K562 (cell line): ENCODE results near the gene NEDD4L. TPM values are rescaled to one million over a fixed set of nuclear protein-coding genes. Genes with fewer than 3 reads are reported as not detected.

Experiments used
- ATAC-seq: fragments of 200-7000 bp; cut with Tn5 transposase; 3 replicates; pipeline ENCODE4 v1.9.1; 2020; ENCODE audit warnings: moderate library complexity
- BruUV-seq: library from RNA; stranded (reverse); fragments of 400-500 nt; replicated peaks from 2 replicates; lab custom pipeline; 2021; lab: Mats Ljungman, UMichigan
- CTCF ChIA-PET: fragments of 300-600 bp; formaldehyde crosslinking; extraction: SDS; loops from one replicate; lab custom pipeline; 2021; ENCODE audit warnings: low intra/inter-chr PET ratio; lab: Yijun Ruan, JAX
- POLR2A ChIA-PET: fragments of 300-600, 350-650 bp; sonication (Branson Sonifier 250); formaldehyde crosslinking; extraction: SDS; loops from one replicate; lab custom pipeline; 2021; ENCODE audit warnings: antibody characterized with exemption, inconsistent platforms; lab: Yijun Ruan, JAX
- DNase-seq, 4 experiments: peaks; one replicate each; pipeline versions ENCODE4 v3.0.0 to v3.0.0-alpha.2; 2011 to 2018; ENCODE audit warnings: low spot score in 3 of 4, mixed read lengths in 3 of 4; ENCODE audit errors: extremely low read depth in 1 of 4
- FAIRE-seq: peaks from 2 replicates; lab custom pipeline; 2011; peaks lifted over from hg19 to GRCh38; lab: Jason Lieb, UNC
- H2AFZ ChIP-seq: 2 replicates; pipeline ENCODE4 v1.6.0; 2011; ENCODE audit warnings: low read depth, low read length, control low read depth, inconsistent platforms
- H3K27ac ChIP-seq: fragments of 200-600 bp; 3 replicates; pipeline ENCODE4 v1.8.0; 2011; ENCODE audit warnings: low read depth, mild to moderate bottlenecking, control low read depth, inconsistent platforms, low read length, moderate library complexity, mixed read lengths; ENCODE audit errors: extremely low read depth
- H3K27me3 ChIP-seq, 2 experiments: fragments of 300-600 bp in 1 of 2; 2 replicates in 1 of 2; 3 replicates in 1 of 2; pipeline versions ENCODE4 v1.6.0 to v1.8.0; 2011; ENCODE audit warnings: inconsistent platforms in 2 of 2, low read length in 2 of 2, mild to moderate bottlenecking in 1 of 2, mixed read lengths in 1 of 2, moderate library complexity in 1 of 2; ENCODE audit not compliant: control insufficient read depth in 2 of 2, insufficient read depth in 2 of 2
- H3K36me3 ChIP-seq: fragments of 300-600 bp; 3 replicates; pipeline ENCODE4 v1.8.0; 2011; ENCODE audit warnings: mild to moderate bottlenecking, low read length, inconsistent platforms; ENCODE audit not compliant: control insufficient read depth, insufficient read depth
- H3K4me1 ChIP-seq, 2 experiments: fragments of 200-600 bp in 1 of 2; replicated peaks in 1 of 2; 2 replicates in 1 of 2; 3 replicates in 1 of 2; pipeline versions ENCODE4 v1.5.1 to v1.8.0; 2011; ENCODE audit warnings: inconsistent platforms in 2 of 2, low read length in 2 of 2, mild to moderate bottlenecking in 1 of 2, mixed read lengths in 1 of 2, moderate library complexity in 1 of 2; ENCODE audit not compliant: control insufficient read depth in 2 of 2, insufficient read depth in 2 of 2
- H3K4me2 ChIP-seq: 2 replicates; pipeline ENCODE4 v1.6.1; 2011; ENCODE audit warnings: low read length, control low read depth, inconsistent platforms, mixed read lengths; ENCODE audit not compliant: insufficient read depth
- H3K4me3 ChIP-seq: fragments of 200-600 bp; sonication (generic), shearing (Covaris generic); 2 replicates; pipeline ENCODE4 v1.5.1; 2016; ENCODE audit warnings: control low read depth, inconsistent platforms
- H3K79me2 ChIP-seq: fragments of 200-600 bp; 3 replicates; pipeline ENCODE4 v1.8.0; 2011; ENCODE audit warnings: low read length, inconsistent platforms; ENCODE audit not compliant: control insufficient read depth, insufficient read depth
- H3K9ac ChIP-seq, 2 experiments: 2 replicates each; pipeline versions ENCODE4 v1.6.0 to v1.6.1; 2011; ENCODE audit warnings: low read depth in 2 of 2, low read length in 2 of 2, control low read depth in 1 of 2, inconsistent platforms in 1 of 2, mild to moderate bottlenecking in 1 of 2, mixed read lengths in 1 of 2; ENCODE audit not compliant: insufficient read depth in 1 of 2
- H3K9me1 ChIP-seq: one replicate; pipeline ENCODE4 v1.6.0; 2011; ENCODE audit warnings: inconsistent platforms, mild to moderate bottlenecking, low read length, moderate library complexity; ENCODE audit not compliant: control insufficient read depth, insufficient read depth
- H3K9me3 ChIP-seq: replicated peaks from 2 replicates; pipeline ENCODE4 v1.5.1; 2011; ENCODE audit warnings: low read depth, low read length, inconsistent platforms; ENCODE audit not compliant: control insufficient read depth, insufficient read depth
- H4K20me1 ChIP-seq: replicated peaks from 2 replicates; pipeline ENCODE4 v1.6.1; 2011; ENCODE audit warnings: low read length, inconsistent platforms, mixed read lengths; ENCODE audit not compliant: control insufficient read depth, insufficient read depth
- BRF2 ChIP-seq: IDR thresholded peaks from 3 replicates; pipeline ENCODE4 v1.6.1; 2011; ENCODE audit warnings: borderline replicate concordance, mild to moderate bottlenecking; ENCODE audit not compliant: insufficient read length, insufficient read depth
- CBFA2T3 ChIP-seq: fragments of 450-650 bp; IDR thresholded peaks from 2 replicates; pipeline ENCODE4 v1.6.1; 2017
- CHD4 ChIP-seq: fragments of 200-600 bp; sonication (generic); IDR thresholded peaks from 3 replicates; pipeline ENCODE4 v1.6.1; 2012; ENCODE audit warnings: low read depth, mild to moderate bottlenecking, mixed read lengths, low read length, inconsistent platforms; ENCODE audit not compliant: insufficient read depth, insufficient replicate concordance, poor library complexity, severe bottlenecking
- ELF1 ChIP-seq: fragments of 200-800 bp; sonication (Bioruptor generic); IDR thresholded peaks from 2 replicates; pipeline ENCODE4 v1.6.1; 2016; ENCODE audit warnings: missing genetic modification characterization, missing compliant biosample characterization
- ERF ChIP-seq: fragments of 450-650 bp; formaldehyde crosslinking; IDR thresholded peaks from 2 replicates; pipeline ENCODE4 v1.4.0; 2020; ENCODE audit warnings: mild to moderate bottlenecking, mixed read lengths
- HSF4 ChIP-seq: fragments of 250-450 bp; sonication (Bioruptor Pico); IDR thresholded peaks from 2 replicates; pipeline ENCODE4 v2.1.2; 2022; ENCODE audit warnings: mild to moderate bottlenecking, moderate library complexity, borderline replicate concordance
- KLF10 ChIP-seq: fragments of 250-450 bp; sonication (Bioruptor Pico); IDR thresholded peaks from 2 replicates; pipeline ENCODE4 v1.6.1; 2021; ENCODE audit warnings: matching md5 sums
- PHTF2 ChIP-seq: fragments of 250-450 bp; sonication (Bioruptor Pico); IDR thresholded peaks from 2 replicates; pipeline ENCODE4 v1.5.0; 2021; ENCODE audit warnings: mild to moderate bottlenecking
- POLR3A ChIP-seq: IDR thresholded peaks from 2 replicates; pipeline ENCODE4 v1.6.1; 2011; ENCODE audit warnings: borderline replicate concordance, mild to moderate bottlenecking, moderate library complexity; ENCODE audit not compliant: insufficient read length, insufficient read depth; ENCODE audit errors: extremely low read depth
- PTTG1 ChIP-seq: fragments of 450-650 bp; IDR thresholded peaks from 2 replicates; pipeline ENCODE4 v1.6.1; 2016; ENCODE audit warnings: low read depth, mild to moderate bottlenecking, missing genetic modification characterization, missing compliant biosample characterization
- RBM17 ChIP-seq: fragments of 200-400 bp; formaldehyde crosslinking; IDR thresholded peaks from 2 replicates; pipeline ENCODE4 v1.6.1; 2017; ENCODE audit warnings: low read depth, mild to moderate bottlenecking, low read length, borderline replicate concordance
- ZFX ChIP-seq: sonication (generic); formaldehyde crosslinking; IDR thresholded peaks from 2 replicates; pipeline ENCODE4 v1.8.0; 2022; ENCODE audit warnings: mild to moderate bottlenecking, missing genetic modification reagents, moderate library complexity
- ZNF124 ChIP-seq: sonication (generic); formaldehyde crosslinking; IDR thresholded peaks from 2 replicates; pipeline ENCODE4 v1.8.1; 2022; ENCODE audit warnings: missing genetic modification reagents
- ZNF175 ChIP-seq: fragments of 200-800 bp; sonication (Bioruptor generic); IDR thresholded peaks from 2 replicates; pipeline ENCODE4 v1.6.1; 2016; ENCODE audit warnings: low read depth, mild to moderate bottlenecking, missing genetic modification characterization, missing compliant biosample characterization
- ZNF444 ChIP-seq: fragments of 250-450 bp; sonication (Bioruptor Pico); IDR thresholded peaks from 2 replicates; pipeline ENCODE4 v1.4.0; 2020; ENCODE audit warnings: mild to moderate bottlenecking, moderate library complexity
- WGBS: fragments of 100-300 bp; shearing (Covaris generic); methylation state at CpG from one replicate; pipeline ENCODE4 v1.1.6; 2016; ENCODE audit warnings: low coverage, mixed read lengths; ENCODE audit not compliant: insufficient coverage; ENCODE audit errors: missing lambda C conversion rate; 5-methylcytosine and 5-hydroxymethylcytosine counted together
- in situ Hi-C: fragments of 300-500 bp; cut with MboI; formaldehyde crosslinking; loops from 4 replicates; pipeline ENCODE4 v1.15.0; 2018; ENCODE audit warnings: inconsistent platforms, mixed read lengths
- intact Hi-C: fragments of 100-400 bp; cut with micrococcal nuclease; formaldehyde crosslinking; loops from 2 replicates; pipeline ENCODE4 v1.14.2; 2022
- polyA plus RNA-seq, 8 experiments: library from polyadenylated mRNA; depleted of rRNA in 4 of 8; stranded (reverse) in 5 of 8; unstranded in 3 of 8; fragments of >200 nt; fragmentation: Nextera tagmentation in 2 of 8; fragmentation: Illumina TruSeq in 1 of 8; extraction: Ambion mirVana in 2 of 8; extraction: Trizol in 1 of 8; gene quantifications; 2 replicates each; pipeline versions ENCODE4 v1.2.1 to v1.2.3, GENCODE V29; 2011 to 2014; ENCODE audit warnings: inconsistent platforms in 1 of 8, missing spikeins in 1 of 8
- total RNA-seq, 7 experiments: library from RNA; depleted of rRNA in 6 of 7; stranded (reverse); fragments of >200 nt in 6 of 7; fragmentation: Illumina TruSeq in 2 of 7; extraction: Trizol in 2 of 7; gene quantifications; 2 replicates each; pipeline versions ENCODE4 v1.2.1 to v1.2.3, GENCODE V29; 2011 to 2021; ENCODE audit warnings: low replicate concordance in 1 of 7
- TF ChIP-seq, protein P1 (sequence below): sonication (generic); formaldehyde crosslinking; IDR thresholded peaks from 2 replicates; pipeline ENCODE4 v1.8.0; 2022; ENCODE audit warnings: mild to moderate bottlenecking, low read depth, missing genetic modification reagents

NEDD4L gene
- total and polyA plus RNA-seq, 9 of the 15 experiments (the other 6 are each of a cell fraction or from before 2014, with no cell fraction given), result 8.1 to 33.4 (median 19.9) TPM

DNA sequence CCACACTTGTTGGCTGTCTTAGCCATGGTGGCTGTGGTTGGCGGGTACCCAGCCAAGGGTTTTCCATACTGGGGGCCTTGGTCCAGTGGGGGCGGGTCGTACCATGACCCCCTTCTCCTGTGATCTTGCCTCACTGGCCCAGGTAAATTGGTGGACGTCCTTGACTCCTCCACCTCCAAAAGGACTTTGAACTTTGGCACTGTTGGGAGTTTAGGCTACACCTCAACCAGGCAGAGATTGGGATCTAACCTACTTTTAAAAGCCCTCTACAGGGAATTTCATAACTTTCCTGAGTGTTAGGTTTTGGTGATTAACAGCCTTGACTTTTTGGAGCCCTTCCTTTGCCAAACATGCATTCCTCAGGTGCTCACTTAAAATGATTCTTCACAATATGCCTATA, 106.7 kb downstream of the NEDD4L start:
- no TSS peak for BruUV-seq
- in situ Hi-C loops, result no loop called here

GRCh38 chr18:58152216-58152615, 108.2 kb downstream of the NEDD4L start:
- no peak overlapping the region for H2AFZ ChIP-seq
- 49% methylated on average over 3 of the region's 3 CpGs for WGBS
- no peaks in the 10 kb centered on the region for H3K79me2 ChIP-seq
- FAIRE-seq, result no peak
- H3K4me1 ChIP-seq, result no peaks in the 10 kb centered on the region; a peak in 1 of 5 replicates
- H3K27ac ChIP-seq, result no peak overlapping the region
- no peak overlapping the region for H3K4me3 ChIP-seq
- intact Hi-C loops (no loop called here), in situ Hi-C loops (no loop called here)
- no peak for ATAC-seq
- no peaks in the 10 kb centered on the region for H3K36me3 ChIP-seq
- no peaks in the 10 kb centered on the region for H3K9me1 ChIP-seq
- no peak overlapping the region for H3K4me2 ChIP-seq
- H4K20me1 ChIP-seq, result no peaks in the 10 kb centered on the region; the same call in 1 of the 2 replicates
- H3K9me3 ChIP-seq, result no peaks in the 10 kb centered on the region
- no peaks in the 10 kb centered on the region for H3K27me3 ChIP-seq
- DNase-seq, result no peak
- ChIA-PET POLR2A (no interaction called here), CTCF (no interaction called here)
- H3K9ac ChIP-seq, result no peak overlapping the region
- BruUV-seq, result no TSS peak
- TF ChIP-seq PHTF2 (CRISPR knock-in tag) (no peak), BRF2 (no peak), CHD4 (no peak), PTTG1 (tag) (no peak), ZNF175 (CRISPR knock-in tag) (no peak), ZFX (CRISPR knock-in tag) (no peak), ERF (CRISPR knock-in tag) (no peak), RBM17 (no peak), ZNF444 (CRISPR knock-in tag) (no peak), ZNF124 (CRISPR knock-in tag) (no peak), KLF10 (CRISPR knock-in tag) (no peak), CBFA2T3 (no peak), HSF4 (no peak)
- TF ChIP-seq, protein P1, sequence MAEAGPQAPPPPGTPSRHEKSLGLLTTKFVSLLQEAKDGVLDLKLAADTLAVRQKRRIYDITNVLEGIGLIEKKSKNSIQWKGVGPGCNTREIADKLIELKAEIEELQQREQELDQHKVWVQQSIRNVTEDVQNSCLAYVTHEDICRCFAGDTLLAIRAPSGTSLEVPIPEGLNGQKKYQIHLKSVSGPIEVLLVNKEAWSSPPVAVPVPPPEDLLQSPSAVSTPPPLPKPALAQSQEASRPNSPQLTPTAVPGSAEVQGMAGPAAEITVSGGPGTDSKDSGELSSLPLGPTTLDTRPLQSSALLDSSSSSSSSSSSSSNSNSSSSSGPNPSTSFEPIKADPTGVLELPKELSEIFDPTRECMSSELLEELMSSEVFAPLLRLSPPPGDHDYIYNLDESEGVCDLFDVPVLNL (CRISPR knock-in tag), result no peak

More for the DNA sequence above, 106.7 kb downstream of the NEDD4L start:
- no peak overlapping the region for H3K4me3 ChIP-seq
- no peak overlapping the region for H3K27ac ChIP-seq
- no peaks in the 10 kb centered on the region for H3K79me2 ChIP-seq
- H3K36me3 ChIP-seq, result no peaks in the 10 kb centered on the region
- 50% methylated on average over 4 of the region's 4 CpGs for WGBS
- H3K4me1 ChIP-seq, result no peaks in the 10 kb centered on the region; a peak in 1 of 5 replicates
- ChIA-PET CTCF (no interaction called here), POLR2A (no interaction called here)
- H4K20me1 ChIP-seq, result no peaks in the 10 kb centered on the region; the same call in 1 of the 2 replicates
- DNase-seq (no peak), FAIRE-seq (no peak), ATAC-seq (no peak)
- intact Hi-C loops, result no loop called here
- no peak overlapping the region for H2AFZ ChIP-seq
- no peak overlapping the region for H3K9ac ChIP-seq
- no peaks in the 10 kb centered on the region for H3K27me3 ChIP-seq
- H3K4me2 ChIP-seq, result no peak overlapping the region
- no peaks in the 10 kb centered on the region for H3K9me1 ChIP-seq
- H3K9me3 ChIP-seq, result no peaks in the 10 kb centered on the region
- TF ChIP-seq ELF1 (tag), result no peak
- no peak for TF ChIP-seq POLR3A
